NCI-H446 treated with DMSO at 0.1 percent for 48 hours (cell line): ENCODE measurements around the gene SERPINA3.
"Not testable (repeated sequence)": the region's sequence is repeated elsewhere in the genome, so short reads cannot be mapped to it uniquely, and the experiment has no call there.

ENCODE experiments used
- DNase-seq: peaks from one replicate; lab custom pipeline; 2025; lab: John Stamatoyannopoulos, UW

Gene SERPINA3

GRCh38 chr14:94612174-94612573, at the start of gene SERPINA3:
Gene SERPINA3, plus strand, starts transcription at chr14:94612391. Its CDS starts 2,051 bp downstream, at chr14:94614442.
- no peak for DNase-seq

DNA sequence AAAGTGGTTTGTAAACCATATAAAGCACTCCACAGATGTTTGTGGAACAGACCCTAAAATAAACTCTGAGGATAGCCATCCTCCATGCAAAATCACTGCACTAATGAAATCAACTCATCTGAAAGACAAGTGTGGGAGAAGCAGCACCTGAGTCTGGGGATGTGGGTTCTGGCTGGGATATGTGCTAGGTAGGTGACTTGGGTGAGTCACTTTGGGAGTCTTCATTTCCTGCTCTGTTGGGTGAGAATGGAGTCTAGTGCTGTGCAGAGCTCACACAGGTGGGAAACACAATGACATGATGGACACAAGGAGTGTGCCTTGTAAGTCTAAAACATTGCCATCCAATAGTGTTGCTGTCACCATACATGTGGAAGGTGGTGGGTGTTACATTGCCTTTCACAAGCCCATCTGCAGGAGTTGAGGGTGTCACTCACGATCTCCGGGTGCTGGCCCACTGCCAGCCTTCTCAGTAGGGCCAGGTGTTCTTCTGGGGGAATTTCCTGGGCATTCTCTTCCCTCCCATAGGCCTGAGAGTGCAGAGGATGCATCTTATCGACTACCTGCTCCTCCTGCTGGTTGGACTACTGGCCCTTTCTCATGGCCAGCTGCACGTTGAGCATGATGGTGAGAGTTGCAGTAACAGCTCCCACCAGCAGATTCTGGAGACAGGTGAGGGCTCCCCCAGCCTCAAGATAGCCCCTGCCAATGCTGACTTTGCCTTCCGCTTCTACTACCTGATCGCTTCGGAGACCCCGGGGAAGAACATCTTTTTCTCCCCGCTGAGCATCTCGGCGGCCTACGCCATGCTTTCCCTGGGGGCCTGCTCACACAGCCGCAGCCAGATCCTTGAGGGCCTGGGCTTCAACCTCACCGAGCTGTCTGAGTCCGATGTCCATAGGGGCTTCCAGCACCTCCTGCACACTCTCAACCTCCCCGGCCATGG, 49.0 kb upstream of the SERPINA3 start:
- DNase-seq, result no peak

- DNase-seq, result no peak
Measured at GRCh38 chr14:94564381-94564780, 47.8 kb upstream of the SERPINA3 start.

- DNase-seq, result no peak
Measured at GRCh38 chr14:94568186-94568585, 44.0 kb upstream of the SERPINA3 start.

- no peak for DNase-seq
Measured at GRCh38 chr14:94569381-94570001, 42.7 kb upstream of the SERPINA3 start.

- no peak for DNase-seq
Measured at GRCh38 chr14:94570002-94570400, 42.2 kb upstream of the SERPINA3 start.

DNA sequence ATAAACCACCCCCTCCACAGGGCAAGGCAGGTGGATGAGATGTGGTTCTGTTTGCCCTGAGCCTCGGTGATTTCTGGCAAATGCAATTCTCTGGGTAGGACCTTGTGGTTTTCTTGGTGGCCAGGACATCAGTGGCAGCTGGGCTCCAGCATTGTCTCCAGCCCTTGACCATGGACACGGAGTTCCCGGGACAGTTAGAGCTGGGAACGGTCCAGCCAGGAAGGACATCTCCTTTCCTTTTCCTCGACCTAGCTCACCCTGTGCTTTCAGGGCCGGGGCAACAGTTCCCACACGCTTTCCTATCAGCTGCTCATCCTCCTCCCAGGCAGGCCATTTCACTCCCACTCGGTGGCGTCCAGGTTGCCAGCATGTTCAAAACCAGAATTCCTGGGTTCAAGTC, 41.8 kb upstream of the SERPINA3 start:
- DNase-seq, result no peak

DNA sequence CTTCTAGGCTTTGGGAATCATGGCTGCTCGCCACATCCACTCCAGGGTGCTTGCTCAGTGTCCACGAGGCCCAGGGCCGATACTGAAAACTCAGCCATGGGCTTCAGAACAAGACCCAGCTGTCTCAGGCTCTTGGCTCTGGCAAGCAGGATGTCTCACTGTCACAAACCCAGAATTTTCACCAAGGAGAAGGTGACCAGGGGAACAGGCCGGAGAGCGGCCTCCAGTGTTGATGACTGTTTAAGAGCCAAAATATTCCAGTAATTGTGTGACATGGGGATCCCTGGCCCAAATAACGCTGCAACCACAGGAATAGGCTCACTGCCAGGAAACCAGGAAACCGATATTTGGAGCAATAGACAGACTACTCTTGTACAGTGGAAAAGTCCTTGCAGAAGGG, 40.8 kb upstream of the SERPINA3 start:
- no peak for DNase-seq

DNA sequence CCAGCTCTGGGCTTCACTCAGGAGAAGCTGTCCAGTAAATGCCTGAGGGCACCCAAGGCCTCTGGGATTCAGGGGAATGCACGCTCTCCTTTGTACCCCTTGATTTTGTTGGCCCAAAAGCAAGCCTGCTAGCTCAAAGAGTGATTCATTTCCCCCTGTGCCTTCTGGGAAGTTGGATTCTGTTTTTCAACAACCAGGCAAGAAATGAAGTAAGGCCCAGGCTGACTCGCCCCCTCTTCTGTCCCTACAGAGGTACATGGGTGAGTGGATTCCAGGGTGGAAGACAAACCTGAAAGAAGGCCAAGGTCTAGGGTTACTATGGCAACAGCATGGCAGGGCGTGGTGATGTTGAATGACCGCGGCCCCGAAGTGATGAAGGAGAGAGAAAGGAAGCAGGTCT, 40.2 kb upstream of the SERPINA3 start:
- DNase-seq, result no peak

DNA sequence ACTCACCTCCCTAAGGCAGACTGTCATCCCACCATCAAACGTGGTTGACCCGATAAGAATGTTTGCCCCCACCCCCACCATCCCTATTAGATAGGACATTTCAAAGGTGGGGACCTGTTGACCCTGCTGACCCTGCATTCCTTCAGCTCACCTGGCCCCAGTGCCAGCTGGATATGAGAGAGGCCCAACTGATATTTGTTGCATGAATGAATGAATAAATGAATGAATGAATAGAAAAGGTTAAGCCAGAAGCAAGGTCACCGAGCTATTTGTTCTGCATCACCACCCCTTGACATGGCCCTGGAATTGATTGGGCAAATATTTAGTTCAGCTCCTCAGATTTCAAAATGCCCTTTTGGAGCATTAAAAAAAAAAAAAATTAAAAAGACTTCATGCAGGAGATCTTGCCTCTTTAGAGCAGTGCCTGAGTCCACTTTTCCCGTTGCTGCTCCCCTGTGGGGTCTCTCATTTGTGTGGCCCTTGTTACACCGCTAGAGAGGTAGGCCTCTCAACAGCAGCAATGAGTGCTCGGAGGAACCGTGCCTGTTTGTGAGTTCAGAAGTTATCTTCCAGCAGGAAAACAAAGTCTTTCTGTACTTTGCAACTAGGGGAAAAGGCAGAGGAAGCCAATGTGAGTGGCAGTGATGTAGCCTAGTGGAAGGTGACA, 39.4 kb upstream of the SERPINA3 start:
- no peak for DNase-seq

GRCh38 chr14:94573475-94574277, 38.5 kb upstream of the SERPINA3 start:
- DNase-seq, result no peak

GRCh38 chr14:94574336-94574735, 37.9 kb upstream of the SERPINA3 start:
- DNase-seq, result no peak

- DNase-seq, result no peak
Measured at GRCh38 chr14:94575730-94576585, 36.2 kb upstream of the SERPINA3 start.

- not testable (repeated sequence) for DNase-seq
Measured at GRCh38 chr14:94577472-94577871, 34.7 kb upstream of the SERPINA3 start.

- no peak for DNase-seq
Measured at GRCh38 chr14:94578712-94579111, 33.5 kb upstream of the SERPINA3 start.

GRCh38 chr14:94581127-94581999, 30.8 kb upstream of the SERPINA3 start, which contains the start of gene SERPINA5:
Gene SERPINA5, plus strand, starts transcription at chr14:94581426. Its CDS starts 5,937 bp downstream, at chr14:94587363.
- no peak for DNase-seq

DNA sequence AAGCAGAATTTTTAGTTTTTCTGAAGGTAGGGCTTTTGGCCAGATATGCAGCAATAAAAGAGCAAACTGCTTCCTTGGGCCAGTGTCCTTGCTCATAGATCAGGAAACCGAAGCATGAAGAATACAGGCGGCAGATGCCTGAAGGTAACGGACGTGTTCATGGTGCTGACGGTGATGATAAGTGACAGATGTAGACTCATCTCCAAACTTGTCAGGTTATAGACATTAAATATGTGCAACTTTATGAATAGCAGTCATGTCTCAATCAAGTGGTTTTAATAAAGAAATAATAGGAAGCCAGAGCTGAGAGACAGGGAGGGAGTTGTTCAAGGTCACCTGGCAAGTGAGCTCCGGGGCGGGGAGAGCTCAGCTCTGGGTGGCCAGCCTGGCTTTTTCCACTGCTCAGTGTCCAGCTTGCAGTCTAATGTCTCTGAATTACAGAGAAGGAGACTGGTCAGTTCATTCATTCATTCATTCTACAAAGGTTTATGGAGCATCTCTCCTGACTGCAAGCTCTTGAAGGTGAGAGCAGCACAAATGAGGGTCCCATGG, 29.9 kb upstream of the SERPINA3 start:
- DNase-seq, result no peak

DNA sequence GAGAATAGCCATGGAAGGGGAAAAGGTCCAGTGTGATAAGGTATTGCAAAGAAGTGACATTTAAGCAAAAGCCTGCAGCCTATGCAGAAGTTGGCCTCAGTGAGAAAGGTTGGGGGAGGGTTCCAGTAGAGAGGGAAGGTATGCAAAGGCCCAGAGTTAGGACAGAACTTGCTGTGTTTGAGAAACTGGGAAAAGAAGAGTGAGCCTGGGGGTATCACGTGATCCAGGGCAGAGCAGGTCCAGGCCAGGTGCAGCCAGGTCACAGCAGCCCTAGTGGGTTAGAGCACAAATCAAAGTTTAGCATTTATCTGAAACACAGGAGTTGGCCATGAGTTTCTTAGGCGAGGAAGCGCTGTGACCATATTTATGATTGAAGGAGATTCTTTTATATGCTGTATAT, 29.3 kb upstream of the SERPINA3 start:
- DNase-seq, result no peak

GRCh38 chr14:94583557-94583956, 28.6 kb upstream of the SERPINA3 start:
- DNase-seq, result no peak
